GM21786 (cell line): ENCODE measurements around the gene GGT6.

Experiments
- ATAC-seq: cut with Tn5 transposase; IDR thresholded peaks from one replicate; pipeline ENCODE4 v1.9.1; 2021; ENCODE audit not compliant: unreplicated experiment

The GGT6 gene

DNA sequence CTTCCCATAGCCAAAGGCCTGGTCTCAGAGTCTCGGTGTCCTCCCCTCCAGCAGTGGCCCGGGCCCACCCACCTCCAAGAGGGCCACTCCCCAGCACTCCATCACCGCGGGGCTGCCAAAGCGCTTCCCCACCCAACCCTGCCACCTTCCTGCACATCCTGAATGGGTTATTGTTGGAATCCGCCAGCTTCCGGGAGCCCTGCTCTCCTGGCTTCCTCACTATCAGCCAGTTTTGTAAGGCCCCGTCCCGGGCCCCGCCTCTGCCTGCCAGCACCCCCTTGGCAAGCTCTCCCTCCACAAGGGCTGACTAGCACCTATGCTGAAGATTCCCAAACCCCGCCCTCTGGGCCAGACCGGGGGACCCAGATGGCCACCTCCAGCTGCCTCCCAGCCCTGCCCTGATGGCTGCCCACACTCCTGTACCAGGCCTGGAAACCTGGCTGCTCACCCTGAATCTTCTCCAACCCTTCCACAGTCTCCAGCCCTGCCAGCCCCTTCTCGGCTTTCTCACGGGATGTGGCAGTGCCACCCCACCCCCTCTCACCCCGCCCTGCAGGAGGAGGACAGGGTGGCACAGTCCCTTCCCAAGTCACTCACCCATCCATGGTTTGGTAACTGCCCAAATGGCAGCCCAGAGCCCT is 19.6 kb downstream of the GGT6 start:
- no peak for ATAC-seq

DNA sequence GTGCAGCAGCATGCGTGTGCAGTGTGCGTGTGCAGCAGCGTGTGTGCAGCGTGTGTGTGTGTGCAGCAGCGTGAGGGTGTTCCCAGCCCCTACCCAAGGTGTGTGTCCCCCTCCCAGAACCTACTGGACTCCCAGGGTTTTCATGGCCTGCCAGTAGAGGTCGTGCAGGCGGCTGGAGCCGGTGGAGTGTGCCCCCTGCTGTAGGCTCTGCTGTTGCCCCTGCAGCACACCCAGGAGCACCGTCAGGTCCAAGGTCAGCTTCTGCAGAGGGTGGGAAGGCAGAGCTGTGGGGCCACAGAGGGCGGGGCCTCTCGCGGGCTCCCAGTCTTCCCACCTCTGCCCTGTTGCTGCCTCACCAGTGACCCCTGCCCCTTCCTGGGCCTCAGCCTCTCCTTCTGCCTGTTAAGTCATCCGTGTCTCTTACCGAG is 20.1 kb downstream of the GGT6 start:
- ATAC-seq = no peak

DNA sequence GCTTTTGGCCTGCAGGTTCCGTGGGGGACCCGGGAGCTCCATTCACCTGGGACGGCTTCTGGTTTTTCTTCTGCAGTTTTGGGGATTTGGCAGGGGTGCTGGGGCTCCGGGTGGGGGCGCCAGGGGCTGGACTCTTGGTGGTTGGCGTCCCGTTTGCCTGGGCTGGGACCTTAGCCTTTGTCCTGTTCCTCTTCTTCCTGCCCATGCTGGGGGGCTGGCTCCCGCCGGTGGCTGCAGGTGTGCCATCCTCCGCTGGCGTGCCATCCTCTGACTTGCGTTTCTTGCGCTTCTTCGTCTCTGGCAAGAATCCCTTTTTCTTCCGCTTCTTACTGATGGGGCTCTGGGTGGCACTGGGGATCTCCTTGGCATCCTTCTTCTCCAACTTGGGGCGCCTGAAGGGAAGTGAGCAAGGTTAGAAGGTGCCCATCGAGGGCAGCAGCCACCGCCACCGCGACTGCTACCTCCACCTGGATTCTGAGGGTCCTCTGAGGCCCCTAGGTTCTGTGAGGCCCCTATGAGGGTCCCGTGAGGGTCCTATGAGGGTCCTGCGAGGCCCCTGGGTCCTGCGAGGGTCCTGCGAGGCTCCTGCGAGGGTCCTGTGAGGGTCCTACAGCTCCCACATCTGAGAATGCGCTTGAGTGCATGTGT is 20.7 kb downstream of the GGT6 start:
- no peak for ATAC-seq

DNA sequence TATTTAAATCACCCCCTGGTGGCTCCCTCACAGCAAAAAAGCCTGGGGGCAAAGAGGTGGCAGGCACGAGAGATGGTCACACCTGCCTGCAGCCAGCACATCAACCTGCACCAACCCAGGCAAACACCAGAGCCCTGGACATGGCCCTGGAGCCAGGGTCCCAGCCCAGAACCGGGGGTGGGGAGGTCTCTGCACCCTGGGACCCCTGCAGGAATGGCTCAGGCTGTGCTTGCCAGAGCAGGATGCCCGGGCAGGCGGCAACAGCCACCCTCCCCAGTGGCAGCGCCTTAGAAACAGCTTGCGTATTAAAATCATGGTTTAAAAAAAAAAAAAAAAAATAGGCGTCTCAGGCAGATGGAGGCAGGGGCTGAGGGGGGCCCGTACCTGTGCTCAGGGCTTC is 21.4 kb downstream of the GGT6 start:
- ATAC-seq = no peak

DNA sequence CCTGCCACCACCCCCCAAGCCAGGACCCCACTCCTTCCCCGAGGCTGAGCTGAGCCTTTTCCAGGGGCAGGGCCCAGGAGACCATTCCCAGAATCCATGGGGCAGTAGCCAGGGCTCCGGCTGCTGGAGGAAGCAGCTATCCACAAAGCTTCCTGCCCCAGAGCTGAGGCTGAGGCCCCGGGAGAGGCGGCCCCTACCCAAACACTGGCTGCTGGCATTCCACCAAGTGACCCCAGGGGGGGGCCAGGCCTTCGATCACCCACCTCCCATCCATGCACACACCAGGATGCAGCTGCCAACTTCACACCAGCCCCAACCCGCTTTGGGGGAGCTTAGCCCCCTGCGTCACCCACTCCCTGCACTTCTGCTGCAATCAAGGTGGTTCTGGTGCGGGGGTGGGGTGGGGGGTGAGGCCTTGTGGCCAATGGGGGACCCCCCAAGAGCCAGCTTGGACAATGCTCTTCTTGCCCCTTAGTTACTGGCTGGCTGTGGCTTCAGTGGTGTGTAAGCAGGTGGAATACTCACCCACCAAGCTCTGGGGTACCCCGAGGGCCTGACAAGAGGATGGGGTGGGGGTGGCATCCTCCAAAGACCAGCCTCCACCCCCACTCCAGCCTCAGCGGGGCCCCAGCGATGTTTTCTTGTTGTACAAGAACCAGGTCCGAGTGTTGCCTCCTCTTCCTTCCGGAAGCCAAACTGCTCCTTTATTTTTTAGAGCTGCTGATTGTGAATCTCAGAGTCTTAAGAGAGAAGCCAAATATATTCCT is 22.0 kb downstream of the GGT6 start:
- no peak for ATAC-seq

DNA sequence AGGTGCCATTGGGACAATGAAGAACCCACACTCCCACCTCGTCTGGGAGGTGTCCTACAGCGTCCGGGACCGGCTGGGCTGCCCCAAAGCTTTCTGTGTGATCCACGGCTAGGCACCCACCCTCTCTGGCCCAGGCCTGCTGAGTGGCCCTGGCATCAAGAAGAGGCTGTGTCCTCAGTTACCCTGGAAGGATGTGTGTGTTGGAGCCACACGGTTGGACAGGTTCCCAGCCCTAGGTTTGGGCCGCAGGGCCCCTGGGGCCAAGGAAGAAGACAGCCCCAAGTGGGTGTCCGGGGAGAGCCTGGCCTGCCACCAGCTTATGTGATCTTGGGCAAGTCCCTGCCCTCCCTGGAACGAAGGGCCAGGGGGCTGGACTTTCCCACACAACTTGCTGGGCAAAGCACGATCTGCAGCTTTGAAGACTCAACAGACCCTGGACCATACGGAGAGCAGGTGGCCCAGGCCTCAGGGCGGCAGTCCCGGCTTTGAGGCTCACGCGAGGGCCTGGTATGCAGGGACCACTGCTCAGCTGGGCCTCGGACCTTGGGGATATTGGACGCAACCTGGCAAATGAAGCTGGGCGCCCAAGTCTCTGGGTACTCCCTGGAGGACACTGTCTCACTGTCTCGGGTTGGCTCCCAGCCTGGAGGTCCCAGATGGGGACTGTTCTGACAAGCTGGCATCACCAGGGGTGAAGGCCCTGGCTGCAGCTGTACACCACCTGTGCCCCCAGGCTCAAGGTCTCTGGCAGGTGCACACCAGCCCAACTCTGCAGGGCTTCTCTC is 22.7 kb downstream of the GGT6 start:
- no peak for ATAC-seq

DNA sequence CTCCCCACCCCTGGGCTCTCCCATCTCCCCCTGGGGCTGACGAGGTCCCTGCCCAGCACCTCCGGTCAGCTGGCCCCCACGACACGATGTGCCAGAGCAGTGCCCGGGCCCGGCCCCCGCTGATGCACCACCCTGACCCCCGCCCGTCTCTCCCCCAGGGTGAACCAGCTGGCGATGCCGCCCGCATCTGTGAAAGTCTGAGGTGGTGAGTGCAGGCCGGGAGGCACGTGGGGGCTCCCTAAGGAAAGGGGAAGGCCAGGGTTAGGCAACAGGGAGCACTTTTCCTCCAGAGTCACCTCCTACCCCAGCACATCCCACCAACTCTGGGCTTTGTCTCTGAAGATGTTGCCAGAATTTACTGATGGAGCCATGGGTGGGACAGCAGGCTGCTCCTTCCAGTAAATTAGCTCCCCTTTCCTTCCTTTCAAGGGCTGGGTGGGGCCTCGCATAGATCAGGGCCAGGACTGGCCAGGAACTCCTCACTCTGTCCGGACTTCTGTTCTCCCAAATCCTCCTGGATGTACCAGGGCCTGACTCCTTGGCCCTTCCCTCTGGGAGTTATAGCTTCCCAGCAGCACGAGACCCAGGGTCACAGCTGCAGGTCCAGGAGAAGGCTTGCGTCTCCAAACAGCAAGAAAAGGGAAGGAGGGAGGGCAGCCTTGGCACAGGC is 23.5 kb downstream of the GGT6 start:
- ATAC-seq = no peak

DNA sequence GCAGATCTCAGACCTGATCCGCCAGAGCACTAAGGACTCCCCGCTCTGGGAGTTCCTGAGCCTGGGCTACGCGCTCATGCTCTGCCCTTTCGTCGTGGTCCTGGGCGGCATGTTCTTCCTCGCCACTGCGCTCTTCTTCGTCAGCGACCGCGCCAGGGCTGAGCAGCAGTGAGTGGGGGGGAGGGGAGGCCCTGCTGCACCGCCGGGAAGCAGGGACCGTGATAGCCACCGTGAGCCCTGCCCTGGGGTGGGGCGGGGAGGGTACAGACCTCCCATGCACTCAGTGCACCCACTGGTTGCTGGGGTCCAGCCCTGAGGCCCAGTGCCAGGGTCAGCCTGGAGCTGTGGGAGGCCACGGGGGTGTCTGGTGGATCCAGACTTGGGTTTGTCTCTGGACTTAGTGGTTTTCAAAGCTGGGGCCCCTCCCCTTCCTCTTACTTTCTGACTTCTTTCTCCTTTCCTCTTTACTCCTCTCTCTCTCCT is 24.1 kb downstream of the GGT6 start:
- ATAC-seq = no peak

DNA sequence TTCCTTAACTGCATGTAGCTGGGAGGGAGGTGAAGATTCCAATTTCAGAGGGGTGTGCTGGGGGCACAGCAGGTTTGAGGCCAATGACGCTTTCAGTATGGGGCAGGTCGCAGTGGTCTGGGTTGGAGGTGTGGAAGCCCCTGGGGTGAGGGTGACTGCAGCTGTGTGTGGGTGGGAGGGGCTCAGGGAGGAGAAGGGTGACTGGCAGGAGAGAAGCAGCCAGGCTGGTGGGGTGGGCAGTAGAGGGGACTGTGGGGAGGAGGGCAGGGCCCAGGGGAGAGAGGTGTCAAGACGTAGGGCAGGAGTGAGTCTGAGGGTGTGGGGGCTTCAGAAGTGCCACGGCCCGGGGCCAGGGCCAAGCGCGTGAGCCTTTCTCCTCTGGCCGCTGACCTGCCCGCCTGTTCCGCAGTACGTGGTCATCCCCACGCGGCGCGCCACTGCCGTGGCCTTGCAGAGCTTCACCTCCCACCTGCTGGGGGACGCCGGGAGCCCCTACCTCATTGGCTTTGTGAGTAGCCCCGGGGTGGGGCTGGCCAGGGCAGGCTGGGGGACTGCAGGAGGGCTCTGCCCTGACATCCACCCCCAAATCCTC is 24.6 kb downstream of the GGT6 start:
- ATAC-seq = no peak

DNA sequence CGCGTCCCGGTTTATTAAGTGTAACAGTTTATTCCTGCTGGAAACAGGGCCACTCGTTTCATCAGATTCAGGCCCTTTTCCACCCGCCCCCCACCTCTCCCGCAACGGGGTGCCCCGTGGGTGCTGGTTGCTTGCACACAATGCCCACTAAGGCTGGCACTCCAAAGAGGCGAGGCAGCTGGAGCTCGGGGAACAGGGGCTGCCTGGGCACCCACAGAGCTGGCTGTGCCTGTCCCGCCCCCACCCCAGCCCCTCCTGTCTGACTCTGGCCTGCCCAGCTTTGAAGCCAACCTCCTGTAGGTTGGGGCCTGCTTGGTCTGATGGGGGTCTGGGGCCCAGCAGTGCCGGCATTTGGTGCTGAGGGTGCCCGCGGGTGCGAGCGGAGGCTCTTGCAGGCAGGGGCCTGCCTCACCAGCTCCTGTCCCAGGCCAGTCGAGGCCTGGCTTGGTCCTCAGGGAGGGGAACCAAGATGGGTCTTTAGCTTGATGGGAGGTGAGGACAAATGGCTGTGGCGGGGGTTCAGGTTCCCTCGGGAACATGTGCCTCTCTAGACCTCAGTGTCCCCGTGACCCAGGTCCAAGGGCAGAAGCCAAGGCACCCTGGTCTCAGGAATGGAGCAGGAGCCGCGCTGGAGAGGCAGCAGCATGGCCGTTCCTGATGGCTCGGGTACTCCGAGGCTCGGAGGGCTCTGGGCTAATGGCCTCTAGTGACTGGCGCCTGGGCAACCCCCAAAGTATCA is 25.3 kb downstream of the GGT6 start:
- ATAC-seq = no peak

DNA sequence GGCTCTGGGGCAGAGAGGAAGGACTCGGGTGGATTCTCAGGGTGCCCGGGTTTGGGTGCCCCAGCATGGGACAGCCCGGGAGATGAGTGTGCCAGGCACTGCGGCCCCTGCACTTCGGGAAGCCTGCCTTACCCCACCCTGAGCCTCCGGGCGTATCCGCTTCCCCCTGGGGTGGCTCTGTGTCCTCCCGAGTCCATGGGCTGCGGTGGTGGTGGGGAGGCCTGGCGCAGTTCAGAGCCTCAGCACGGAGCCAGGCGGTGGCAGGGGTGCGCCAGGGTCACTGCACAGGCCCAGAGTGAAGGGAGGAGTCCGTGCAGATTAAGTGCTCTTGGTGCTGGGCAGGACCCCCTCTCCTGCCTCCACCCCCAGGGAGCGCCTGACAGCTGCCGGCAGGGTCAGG is 25.9 kb downstream of the GGT6 start:
- ATAC-seq = no peak

DNA sequence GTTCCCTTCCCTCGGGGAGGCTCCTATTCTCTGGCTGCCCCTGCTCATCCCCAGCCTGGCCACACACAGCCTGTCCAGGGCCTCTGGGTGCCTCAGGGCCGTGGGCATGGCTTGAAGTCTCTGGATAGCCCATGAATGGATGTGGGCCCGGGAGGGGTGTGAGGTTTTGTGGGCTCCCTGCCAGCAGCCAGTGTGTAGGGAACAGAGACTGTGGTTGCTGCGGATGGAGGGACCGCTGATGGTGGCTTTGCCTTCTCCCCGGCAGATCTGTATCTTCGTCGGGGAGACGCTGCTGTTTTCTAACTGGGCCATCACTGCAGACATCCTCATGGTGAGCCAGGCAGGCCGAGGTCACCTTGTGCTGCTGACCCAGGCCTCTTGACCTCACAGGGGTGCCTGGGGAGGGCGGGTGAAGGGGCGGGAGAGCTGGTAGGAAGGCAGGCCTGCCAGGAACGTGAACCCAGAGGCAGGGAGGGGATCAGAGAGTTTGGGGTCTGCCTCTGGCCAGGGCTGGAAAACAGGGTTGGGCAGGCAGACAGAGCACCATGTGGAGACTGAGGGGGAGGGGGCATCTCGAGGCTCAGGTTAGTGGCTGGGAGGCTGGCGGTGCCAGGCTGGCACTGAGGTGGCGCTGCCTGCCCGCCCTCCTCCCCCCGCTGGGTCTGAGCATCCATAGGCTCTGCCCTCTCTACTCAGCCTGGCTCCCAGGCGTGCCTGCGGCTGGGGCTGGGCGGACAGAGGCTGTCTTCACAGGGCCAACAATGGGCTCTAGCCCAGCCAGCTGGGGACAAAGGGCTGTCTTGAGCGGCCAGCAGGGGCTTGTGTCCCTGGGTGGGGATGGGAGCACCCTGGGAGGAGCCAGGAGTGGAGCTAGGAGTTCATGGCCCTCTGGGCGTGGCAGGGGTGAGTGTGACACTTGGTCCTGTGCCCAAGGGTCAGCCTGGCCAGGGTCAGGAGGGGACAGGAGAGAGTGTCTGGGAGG is 26.6 kb downstream of the GGT6 start:
- ATAC-seq = no peak

DNA sequence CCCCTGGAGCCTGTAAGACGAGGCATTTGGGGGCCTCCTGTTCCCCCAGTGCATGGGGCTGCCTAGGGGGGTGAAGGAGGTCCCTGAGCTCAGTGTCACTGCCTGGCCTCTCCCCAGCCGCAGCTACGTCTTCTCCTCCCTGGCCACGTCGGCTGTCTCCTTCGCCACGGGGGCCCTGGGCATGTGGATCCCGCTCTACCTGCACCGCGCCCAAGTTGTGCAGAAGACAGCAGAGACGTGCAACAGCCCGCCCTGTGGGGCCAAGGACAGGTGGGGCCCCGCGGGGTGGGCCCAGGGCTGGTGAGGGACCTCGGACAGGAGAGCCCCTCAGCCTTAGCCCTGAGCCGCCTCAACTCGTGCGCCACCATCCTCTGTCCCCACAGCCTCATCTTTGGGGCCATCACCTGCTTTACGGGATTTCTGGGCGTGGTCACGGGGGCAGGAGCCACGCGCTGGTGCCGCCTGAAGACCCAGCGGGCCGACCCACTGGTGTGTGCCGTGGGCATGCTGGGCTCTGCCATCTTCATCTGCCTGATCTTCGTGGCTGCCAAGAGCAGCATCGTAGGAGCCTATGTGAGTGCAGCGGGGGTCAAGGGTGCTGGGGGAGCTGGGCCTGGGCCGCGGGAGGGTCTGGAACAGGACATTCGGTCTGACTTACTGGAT is 27.4 kb downstream of the GGT6 start:
- ATAC-seq = no peak

DNA sequence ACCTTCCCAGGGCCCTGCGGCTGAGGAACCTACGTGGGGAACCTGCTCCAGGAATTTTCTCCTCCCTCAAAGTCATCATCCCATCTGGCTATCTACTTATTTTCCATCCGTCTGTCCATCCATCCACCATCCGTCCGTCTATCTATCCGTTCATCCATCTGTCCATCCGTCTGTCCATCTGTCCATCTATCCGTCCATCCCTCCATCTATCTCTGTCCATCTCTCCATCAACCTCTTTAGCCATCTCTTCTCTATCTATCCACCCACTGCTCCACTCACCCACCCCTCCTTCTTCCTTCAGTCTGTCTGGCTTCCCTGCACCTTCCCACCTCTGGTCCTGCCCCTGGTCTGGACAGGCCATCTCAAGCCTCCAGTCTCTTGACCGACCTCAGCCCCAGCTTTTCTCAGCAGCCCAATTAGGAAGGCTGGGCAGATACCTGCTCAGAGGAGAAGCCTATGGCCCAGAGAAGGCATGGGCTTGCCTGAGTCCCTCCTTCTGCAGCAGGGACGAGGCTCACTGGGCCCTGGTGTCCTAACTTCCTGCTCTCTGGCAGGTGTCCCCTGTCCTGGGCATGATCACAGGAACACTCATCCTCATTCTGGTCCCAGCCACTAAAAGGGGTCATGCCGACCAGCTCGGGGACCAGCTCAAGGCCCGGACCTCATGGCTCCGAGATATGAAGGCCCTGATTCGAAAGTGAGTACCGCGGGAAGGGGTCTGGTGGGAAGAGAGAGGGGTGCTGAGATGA is 28.2 kb downstream of the GGT6 start:
- no peak for ATAC-seq

DNA sequence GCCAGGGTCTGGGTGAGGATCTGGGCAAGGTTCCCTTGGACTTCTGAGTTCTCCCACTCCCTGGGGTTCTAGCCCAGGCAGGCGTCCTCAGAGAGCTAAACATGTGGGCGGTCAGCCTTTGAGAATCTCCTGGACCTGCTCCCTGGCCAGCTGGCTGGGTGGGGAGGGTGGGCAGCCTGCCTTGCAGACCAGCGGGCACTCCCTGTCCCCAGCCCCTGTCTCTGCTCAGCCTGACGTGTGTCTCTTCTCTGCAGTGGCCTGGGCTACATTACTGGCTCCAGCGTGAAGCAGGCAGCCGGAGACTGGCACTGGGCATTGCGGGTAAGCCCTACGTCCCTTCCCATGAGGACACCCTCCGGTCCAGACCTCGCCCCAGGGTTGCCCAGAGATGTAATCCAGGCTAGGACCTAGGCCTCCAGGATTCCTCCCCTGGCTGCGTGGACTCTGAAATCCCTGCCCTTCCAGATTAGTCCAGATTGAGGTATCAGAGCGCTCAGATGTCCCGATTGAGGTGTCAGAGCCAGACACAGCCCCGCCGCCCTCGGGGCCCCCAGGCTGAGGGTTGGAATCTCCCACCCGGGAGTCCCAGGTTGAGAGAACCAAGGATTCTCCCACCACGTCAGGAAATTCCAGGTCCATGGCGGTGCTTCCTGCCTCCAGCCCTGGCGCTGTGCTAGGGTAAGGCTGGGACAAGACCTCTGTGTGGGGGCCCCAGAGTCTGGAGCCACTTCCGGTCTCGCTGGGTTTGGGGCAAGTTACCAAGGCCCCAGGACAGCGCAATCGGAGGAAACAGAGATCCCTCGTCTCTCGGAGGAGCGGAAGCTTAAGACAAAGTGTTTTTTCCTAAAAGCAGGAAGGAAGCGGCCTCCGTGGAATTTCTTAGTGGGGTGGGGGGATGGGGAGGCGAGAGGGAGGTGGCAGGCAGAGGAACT is 29.3 kb downstream of the GGT6 start:
- ATAC-seq = no peak

DNA sequence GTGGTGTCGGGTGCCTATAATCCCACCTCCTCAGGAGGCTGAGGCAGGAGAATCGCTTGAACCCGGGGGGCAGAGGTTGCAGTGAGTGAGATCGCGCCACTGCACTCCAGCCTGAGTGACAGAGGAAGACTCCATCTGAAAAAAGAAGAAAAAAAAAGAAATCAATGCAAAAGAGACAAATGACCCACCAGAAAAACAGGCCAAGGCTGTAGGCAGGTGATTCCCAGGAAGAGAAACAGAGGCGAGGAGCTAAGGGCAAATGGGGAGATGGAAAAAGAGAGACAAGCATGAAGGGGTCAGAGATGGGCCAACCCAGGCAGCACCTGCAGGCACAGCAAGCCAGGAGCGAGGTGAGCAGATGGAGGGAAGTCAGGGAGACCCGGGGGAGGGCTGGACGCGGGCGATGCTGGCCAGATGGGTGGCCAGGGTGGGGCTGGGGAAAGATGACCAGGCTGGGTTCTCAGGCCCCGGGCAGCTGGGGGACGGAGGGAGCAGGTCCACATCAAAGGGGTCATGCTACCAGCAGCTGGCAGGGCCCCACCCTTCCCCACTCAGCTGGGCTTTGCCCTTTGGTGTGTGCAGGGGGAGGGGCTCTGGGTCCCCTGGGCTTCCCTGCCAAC is 30.7 kb downstream of the GGT6 start:
- ATAC-seq = no peak
